ENCODE measurements around the gene NEURL3.

Gene NEURL3

DNA sequence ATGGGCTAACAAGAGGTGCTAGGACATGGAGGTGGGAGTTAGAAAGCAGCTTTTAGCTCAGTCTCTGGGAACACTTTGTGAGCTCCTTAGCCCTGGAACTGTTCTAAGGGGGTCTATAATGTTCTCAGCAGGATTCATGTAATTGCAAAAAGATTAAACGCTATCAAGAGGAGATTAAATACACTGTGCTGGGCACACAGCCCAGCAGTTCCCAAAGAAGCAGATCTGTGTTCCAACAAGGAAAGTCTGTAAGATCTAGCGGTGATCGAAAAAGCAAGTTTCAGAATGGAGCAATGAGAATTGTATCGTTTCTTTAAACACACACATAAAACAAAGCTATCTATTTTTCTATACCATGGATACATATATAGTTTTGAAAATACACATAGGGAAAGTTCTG, 29.0 kb upstream of the NEURL3 start:
- DNase-seq (ENCODE audit: low read depth), result no peak
- no peak overlapping the region for H3K4me3 ChIP-seq (ENCODE audit: control insufficient read depth, low read depth, low read length)
- TF ChIP-seq, protein P1, sequence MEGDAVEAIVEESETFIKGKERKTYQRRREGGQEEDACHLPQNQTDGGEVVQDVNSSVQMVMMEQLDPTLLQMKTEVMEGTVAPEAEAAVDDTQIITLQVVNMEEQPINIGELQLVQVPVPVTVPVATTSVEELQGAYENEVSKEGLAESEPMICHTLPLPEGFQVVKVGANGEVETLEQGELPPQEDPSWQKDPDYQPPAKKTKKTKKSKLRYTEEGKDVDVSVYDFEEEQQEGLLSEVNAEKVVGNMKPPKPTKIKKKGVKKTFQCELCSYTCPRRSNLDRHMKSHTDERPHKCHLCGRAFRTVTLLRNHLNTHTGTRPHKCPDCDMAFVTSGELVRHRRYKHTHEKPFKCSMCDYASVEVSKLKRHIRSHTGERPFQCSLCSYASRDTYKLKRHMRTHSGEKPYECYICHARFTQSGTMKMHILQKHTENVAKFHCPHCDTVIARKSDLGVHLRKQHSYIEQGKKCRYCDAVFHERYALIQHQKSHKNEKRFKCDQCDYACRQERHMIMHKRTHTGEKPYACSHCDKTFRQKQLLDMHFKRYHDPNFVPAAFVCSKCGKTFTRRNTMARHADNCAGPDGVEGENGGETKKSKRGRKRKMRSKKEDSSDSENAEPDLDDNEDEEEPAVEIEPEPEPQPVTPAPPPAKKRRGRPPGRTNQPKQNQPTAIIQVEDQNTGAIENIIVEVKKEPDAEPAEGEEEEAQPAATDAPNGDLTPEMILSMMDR (IDR thresholded peaks at IDR 0.05; ENCODE audit: control insufficient read depth, insufficient read depth, low read depth, low read length, missing control alignments), result no peak

DNA sequence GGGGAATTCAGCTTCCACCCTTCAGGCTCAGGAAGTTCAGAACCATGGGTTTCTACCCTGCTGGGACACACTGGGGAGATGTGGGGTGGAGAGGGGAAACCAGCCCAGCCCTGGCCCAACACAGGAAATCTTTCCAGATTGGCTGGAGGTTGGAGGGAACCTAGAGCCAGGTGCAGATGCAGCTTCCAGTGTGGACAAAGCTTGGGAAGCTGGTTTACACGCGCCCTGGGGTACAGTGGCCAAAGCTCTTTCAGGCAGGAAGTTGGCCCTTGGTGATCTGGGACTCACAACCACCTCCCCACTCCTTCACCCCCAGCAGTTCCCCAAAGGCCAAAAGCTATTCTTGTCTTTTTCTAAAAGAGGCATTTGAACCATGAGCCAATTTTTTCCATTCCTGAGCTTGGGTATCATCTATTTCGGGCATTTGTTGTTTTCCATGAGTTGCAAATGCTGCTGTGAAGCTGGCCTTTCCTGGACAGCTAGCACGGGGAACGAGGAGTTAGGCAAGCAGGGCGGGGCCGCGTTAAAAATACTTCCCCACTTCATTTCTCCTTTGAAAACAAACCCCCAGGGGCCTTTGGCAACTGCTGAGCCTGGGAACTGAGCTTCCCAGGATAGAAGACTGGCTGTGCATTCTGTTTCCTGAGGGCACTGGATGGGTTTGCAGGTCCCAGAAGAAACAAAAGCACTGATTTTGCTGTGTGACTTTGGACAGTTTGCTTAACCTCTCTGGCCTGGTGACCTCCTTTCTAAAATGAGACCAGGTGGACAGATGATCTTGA, 28.3 kb upstream of the NEURL3 start:
- DNase-seq (ENCODE audit: low read depth), result peak; percentile 73
- no peak overlapping the region for H3K4me3 ChIP-seq (ENCODE audit: control insufficient read depth, low read depth, low read length)

DNA sequence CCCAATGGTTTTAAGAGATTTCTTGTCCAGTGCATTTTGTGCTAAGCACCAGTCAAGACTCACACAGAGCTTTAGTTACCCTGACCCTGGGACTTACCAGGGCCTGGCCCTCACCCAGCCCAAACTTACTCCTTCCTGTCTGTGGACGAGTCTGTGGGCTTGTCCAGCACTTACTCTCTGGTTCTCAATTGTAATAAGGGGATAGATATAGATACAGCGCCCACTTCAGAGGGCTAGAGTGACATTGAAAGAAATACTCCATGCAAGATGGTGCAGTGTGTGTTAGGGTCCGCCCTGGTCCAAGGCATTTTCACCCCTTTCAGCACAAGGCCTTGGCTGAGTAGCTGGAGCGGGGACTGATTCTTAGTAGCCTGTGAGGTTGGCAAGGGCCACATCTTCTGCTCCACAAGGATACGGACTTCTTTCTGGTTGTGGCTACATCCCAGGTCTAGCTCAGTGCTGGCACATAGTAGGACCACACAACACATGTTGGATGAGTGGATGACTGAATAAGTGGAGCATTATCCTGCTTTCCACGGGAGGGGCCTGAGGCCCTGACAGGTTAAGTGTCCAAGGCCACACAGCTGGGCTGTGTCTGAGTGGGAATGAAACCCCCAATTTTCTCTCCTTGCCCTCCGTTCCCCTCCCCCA, 27.6 kb upstream of the NEURL3 start:
- no peak for DNase-seq (ENCODE audit: low read depth)
- TF ChIP-seq, protein P1 (IDR thresholded peaks at IDR 0.05; ENCODE audit: control insufficient read depth, insufficient read depth, low read depth, low read length, missing control alignments), result no peak
- no peak overlapping the region for H3K4me3 ChIP-seq (ENCODE audit: control insufficient read depth, low read depth, low read length)

More for the DNA sequence above, 28.3 kb upstream of the NEURL3 start:
- TF ChIP-seq, protein P1 (IDR thresholded peaks at IDR 0.05; ENCODE audit: control insufficient read depth, insufficient read depth, low read depth, low read length, missing control alignments), result no peak

DNA sequence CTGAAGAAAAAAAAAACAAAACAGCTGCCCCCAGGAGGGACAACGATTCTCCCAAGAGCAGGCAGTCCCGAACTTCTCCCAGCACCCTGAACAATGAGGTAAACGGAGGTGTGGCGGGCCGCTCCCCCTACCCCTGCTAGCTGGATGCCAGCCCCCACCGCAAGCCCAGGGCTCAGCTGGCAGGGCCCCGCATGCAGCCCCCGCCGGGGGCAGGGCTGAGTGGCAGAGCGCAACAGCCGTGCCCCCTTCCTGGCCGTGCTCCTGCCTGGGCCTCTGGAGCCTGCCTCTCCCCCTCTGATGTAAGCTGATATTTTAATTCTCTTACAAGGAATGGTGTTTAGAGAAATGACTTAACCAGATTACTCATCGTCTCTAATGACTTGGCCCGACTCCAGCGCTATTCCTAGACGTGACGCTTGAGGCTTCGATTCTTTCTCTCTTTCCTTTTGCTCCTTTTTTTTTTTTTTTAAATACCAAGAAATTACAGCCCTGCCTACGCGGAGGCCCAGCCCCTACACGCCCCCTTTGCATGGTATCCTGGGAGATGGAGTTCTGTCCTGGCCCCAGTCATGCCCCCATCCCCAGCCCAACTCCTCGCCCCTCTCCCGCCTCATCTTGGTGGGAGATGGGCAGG, 26.8 kb upstream of the NEURL3 start:
- TF ChIP-seq, protein P1 (IDR thresholded peaks at IDR 0.05; ENCODE audit: control insufficient read depth, insufficient read depth, low read depth, low read length, missing control alignments), result no peak
- H3K4me3 ChIP-seq (ENCODE audit: control insufficient read depth, low read depth, low read length), result no peak overlapping the region
- DNase-seq (ENCODE audit: low read depth), result peak; percentile 99

DNA sequence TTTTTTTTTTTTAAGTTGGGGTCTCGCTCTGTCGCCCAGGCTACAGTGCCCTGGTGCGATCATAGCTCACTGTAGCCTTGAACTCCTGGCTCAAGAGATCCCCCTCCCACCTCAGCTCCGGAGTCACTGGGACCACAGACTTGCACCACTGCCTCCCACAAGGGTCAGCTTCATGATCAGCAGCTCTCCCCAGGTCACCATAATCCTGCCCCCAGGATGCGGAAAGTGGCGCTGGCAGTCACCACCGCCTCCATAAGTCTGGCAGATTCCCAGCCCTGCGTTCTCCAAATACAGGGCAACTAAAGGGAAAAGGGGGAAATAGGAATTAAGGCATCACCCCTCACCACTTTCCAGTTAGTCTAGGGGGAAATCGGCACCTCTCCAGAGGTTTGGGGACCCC, 26.2 kb upstream of the NEURL3 start:
- H3K4me3 ChIP-seq (ENCODE audit: control insufficient read depth, low read depth, low read length), result no peak overlapping the region
- no peak for DNase-seq (ENCODE audit: low read depth)
- TF ChIP-seq, protein P1 (IDR thresholded peaks at IDR 0.05; ENCODE audit: control insufficient read depth, insufficient read depth, low read depth, low read length, missing control alignments), result no peak

DNA sequence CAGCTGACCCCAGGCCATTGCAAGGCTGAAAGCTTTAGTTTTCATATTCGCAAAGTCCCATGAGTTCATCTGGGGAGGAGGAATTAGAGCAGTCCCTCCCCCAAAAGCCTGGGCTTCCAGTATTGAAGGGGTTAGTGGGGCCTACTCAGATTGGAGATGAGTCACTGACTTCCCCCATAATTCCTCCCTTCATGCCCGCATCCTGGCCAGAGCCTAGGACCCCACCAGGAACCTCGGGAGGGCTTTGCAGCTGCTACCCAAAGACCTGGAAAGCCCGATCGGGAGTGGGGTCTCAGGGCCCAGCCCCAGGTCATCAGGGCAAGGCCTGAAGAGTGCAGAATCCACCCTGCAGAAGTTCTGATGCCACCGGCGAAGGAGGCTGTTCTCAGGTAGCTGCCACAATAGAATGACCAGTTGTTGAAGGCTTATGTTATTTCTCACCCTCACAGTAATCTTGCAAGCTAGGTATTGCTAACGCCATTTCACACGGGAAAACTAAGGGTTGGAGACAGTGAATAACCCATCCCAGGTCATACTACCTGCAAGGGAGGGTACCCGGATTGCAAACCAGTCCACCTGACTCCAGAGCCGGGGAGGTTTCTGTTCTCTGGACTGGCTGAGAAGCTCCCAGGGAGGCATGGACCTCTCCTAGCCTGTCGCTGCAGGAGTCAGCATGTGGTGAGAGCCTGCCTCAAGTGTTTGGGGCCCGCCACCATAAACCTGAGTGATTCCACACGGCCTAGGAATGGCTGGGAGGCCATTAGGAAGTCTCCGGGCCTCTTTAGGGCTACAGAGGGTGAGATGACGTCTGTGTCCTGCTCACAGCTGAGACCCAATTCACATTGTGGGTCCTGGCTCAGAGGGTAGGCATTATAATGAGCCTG, 25.6 kb upstream of the NEURL3 start:
- no peak overlapping the region for H3K4me3 ChIP-seq (ENCODE audit: control insufficient read depth, low read depth, low read length)

More for the DNA sequence above, 25.6 kb upstream of the NEURL3 start:
- TF ChIP-seq, protein P1 (IDR thresholded peaks at IDR 0.05; ENCODE audit: control insufficient read depth, insufficient read depth, low read depth, low read length, missing control alignments), result no peak
- no peak for DNase-seq (ENCODE audit: low read depth)

All from AG09309 (cell line).